Sigmoid colon (tissue), 4 donors: ENCODE measurements around the gene PRR30.

ENCODE experiments used
- EP300 ChIP-seq, 4 donors: sonication (generic); formaldehyde crosslinking; IDR thresholded peaks; one replicate each; pipeline ENCODE4 v1.6.1; 2017; ENCODE audit warnings: antibody characterized with exemption in 4 of 4
- TF ChIP-seq, protein P1 (sequence below), 4 experiments: fragments of 450-650 bp in 3 of 4; fragments of 200-600 bp in 1 of 4; IDR thresholded peaks; one replicate each; pipeline ENCODE4 v1.5.1; 2016 to 2019; ENCODE audit warnings: antibody characterized with exemption in 4 of 4, mild to moderate bottlenecking in 3 of 4, moderate library complexity in 2 of 4

DNA sequence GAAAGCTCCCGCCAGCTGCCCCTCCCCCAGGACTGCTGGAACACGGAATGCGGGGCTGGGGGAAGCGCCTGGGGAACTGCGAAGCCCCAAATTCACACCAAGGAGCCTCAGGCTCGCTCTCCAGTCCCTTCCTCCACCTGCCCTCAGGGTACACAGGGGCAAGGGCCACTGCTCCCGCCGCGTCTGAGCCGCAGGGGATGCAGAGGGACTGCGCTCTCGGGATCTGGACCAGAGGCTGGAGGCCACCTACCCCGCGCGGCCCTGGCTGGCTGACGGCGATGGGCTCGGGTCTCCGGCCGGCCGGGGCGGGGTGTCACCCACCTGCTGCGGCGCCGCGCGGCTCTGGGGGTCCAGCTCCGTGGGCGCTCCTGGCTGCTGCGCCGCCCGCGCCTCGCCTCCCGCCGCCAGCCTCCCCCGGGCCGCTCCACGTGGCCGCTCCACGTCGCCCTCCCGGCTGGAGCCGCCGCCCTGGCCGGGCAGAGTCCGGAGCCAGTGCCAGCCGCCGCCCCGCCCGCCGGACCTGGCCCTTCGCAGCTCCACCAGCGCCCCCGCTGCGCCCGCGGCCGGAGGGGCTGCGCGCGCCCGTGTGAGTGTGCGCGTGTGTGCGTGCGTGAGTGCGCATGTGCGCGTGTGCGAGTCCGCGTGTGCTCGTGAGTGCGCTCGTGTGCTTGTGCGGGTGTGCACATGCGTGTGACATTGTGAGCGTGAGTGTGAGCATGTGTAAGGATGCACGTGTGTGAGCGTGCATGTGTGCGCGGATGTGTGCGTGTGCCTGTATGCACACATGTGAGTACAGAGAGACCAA lies 20.5 kb downstream of the PRR30 start, which contains the start of gene CGREF1:
- TF ChIP-seq, protein P1, sequence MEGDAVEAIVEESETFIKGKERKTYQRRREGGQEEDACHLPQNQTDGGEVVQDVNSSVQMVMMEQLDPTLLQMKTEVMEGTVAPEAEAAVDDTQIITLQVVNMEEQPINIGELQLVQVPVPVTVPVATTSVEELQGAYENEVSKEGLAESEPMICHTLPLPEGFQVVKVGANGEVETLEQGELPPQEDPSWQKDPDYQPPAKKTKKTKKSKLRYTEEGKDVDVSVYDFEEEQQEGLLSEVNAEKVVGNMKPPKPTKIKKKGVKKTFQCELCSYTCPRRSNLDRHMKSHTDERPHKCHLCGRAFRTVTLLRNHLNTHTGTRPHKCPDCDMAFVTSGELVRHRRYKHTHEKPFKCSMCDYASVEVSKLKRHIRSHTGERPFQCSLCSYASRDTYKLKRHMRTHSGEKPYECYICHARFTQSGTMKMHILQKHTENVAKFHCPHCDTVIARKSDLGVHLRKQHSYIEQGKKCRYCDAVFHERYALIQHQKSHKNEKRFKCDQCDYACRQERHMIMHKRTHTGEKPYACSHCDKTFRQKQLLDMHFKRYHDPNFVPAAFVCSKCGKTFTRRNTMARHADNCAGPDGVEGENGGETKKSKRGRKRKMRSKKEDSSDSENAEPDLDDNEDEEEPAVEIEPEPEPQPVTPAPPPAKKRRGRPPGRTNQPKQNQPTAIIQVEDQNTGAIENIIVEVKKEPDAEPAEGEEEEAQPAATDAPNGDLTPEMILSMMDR (IDR thresholded peaks at IDR 0.05): no peak
- TF ChIP-seq EP300 (IDR thresholded peaks at IDR 0.05): no peak
